GM23338 (cell line): Measurements from ENCODE around the gene COPB1.

Experiments
- CREB1 ChIP-seq: fragments of 250-450 bp; sonication (Bioruptor Pico); IDR thresholded peaks from 2 replicates; pipeline ENCODE4 v1.5.0; 2020; ENCODE audit warnings: low read depth, mild to moderate bottlenecking, moderate library complexity
- CTCF ChIP-seq, 2 experiments: fragments of 200-600 bp in 1 of 2; sonication (generic) in 1 of 2; conservative IDR thresholded peaks; 2 replicates each; pipeline versions ENCODE4 v1.5.1 to v1.6.1; 2016 to 2017; ENCODE audit warnings: antibody characterized with exemption in 2 of 2, low read depth in 2 of 2, mild to moderate bottlenecking in 2 of 2, moderate library complexity in 1 of 2
- ETS1 ChIP-seq: IDR thresholded peaks from 2 replicates; pipeline ENCODE4 v1.6.1; 2016; ENCODE audit warnings: antibody characterized with exemption
- EZH2 ChIP-seq: fragments of 200-600 bp; sonication (generic); IDR thresholded peaks from one replicate; pipeline ENCODE4 v1.8.0; 2017; ENCODE audit warnings: antibody characterized with exemption, mild to moderate bottlenecking, low read depth; ENCODE audit not compliant: unreplicated experiment
- EZH2phosphoT487 ChIP-seq: fragments of 200-600 bp; sonication (generic); IDR thresholded peaks from one replicate; pipeline ENCODE4 v1.8.1; 2018; ENCODE audit warnings: antibody characterized with exemption; ENCODE audit not compliant: unreplicated experiment
- JUNB ChIP-seq: IDR thresholded peaks from one replicate; pipeline ENCODE4 v1.6.1; 2016; ENCODE audit warnings: antibody characterized with exemption; ENCODE audit not compliant: unreplicated experiment
- NANOG ChIP-seq: IDR thresholded peaks from 2 replicates; pipeline ENCODE4 v1.6.1; 2016; ENCODE audit warnings: antibody characterized with exemption, borderline replicate concordance
- POLR2AphosphoS5 ChIP-seq: IDR thresholded peaks from 2 replicates; pipeline ENCODE4 v1.6.1; 2016; ENCODE audit warnings: antibody characterized with exemption, low read depth
- ZNF114 ChIP-seq: fragments of 250-450 bp; sonication (Bioruptor Pico); IDR thresholded peaks from 2 replicates; pipeline ENCODE4 v1.5.0; 2020; ENCODE audit warnings: mild to moderate bottlenecking, moderate library complexity
- ZNF331 ChIP-seq: fragments of 250-450 bp; sonication (Bioruptor Pico); IDR thresholded peaks from 2 replicates; pipeline ENCODE4 v1.5.0; 2020; ENCODE audit warnings: low read depth, mild to moderate bottlenecking, moderate library complexity
- TF ChIP-seq, protein P1 (sequence below): IDR thresholded peaks from one replicate; pipeline ENCODE4 v1.6.1; 2018; ENCODE audit warnings: antibody characterized with exemption; ENCODE audit not compliant: unreplicated experiment

- TF ChIP-seq EZH2phosphoT487: no peak
- TF ChIP-seq, protein P1, sequence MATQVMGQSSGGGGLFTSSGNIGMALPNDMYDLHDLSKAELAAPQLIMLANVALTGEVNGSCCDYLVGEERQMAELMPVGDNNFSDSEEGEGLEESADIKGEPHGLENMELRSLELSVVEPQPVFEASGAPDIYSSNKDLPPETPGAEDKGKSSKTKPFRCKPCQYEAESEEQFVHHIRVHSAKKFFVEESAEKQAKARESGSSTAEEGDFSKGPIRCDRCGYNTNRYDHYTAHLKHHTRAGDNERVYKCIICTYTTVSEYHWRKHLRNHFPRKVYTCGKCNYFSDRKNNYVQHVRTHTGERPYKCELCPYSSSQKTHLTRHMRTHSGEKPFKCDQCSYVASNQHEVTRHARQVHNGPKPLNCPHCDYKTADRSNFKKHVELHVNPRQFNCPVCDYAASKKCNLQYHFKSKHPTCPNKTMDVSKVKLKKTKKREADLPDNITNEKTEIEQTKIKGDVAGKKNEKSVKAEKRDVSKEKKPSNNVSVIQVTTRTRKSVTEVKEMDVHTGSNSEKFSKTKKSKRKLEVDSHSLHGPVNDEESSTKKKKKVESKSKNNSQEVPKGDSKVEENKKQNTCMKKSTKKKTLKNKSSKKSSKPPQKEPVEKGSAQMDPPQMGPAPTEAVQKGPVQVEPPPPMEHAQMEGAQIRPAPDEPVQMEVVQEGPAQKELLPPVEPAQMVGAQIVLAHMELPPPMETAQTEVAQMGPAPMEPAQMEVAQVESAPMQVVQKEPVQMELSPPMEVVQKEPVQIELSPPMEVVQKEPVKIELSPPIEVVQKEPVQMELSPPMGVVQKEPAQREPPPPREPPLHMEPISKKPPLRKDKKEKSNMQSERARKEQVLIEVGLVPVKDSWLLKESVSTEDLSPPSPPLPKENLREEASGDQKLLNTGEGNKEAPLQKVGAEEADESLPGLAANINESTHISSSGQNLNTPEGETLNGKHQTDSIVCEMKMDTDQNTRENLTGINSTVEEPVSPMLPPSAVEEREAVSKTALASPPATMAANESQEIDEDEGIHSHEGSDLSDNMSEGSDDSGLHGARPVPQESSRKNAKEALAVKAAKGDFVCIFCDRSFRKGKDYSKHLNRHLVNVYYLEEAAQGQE: no peak
- TF ChIP-seq CTCF (conservative IDR thresholded peaks at IDR 0.05; ENCODE audit: low read depth in 2 of 2): no peak
- no peak for TF ChIP-seq EZH2
- no peak for TF ChIP-seq POLR2AphosphoS5
- no peak for TF ChIP-seq ETS1
- no peak for TF ChIP-seq ZNF114 (CRISPR knock-in tag)
- TF ChIP-seq JUNB: no peak
- no peak for TF ChIP-seq NANOG
- TF ChIP-seq CREB1 (CRISPR knock-in tag): no peak
- no peak for TF ChIP-seq ZNF331
Observed at GRCh38 chr11:14543260-14543659, 43.6 kb upstream of the COPB1 start.
